Fibroblast of villous mesenchyme (primary cell): Measurements from ENCODE around the gene NANOS2. TPM values are rescaled to one million over a fixed set of nuclear protein-coding genes. Genes with fewer than 3 reads are reported as not detected.
"Not testable (repeated sequence)": the region's sequence is repeated elsewhere in the genome, so short reads cannot be mapped to it uniquely, and the experiment has no call there.

Source experiments
- DNase-seq: peaks from one replicate; pipeline ENCODE4 v3.0.0-alpha.2; 2010; ENCODE audit warnings: low read depth
- H3K4me3 ChIP-seq: 2 replicates; pipeline ENCODE4 v1.5.1; 2011; ENCODE audit warnings: low read depth, mild to moderate bottlenecking, low read length
- total RNA-seq: library from RNA; depleted of rRNA; stranded (reverse); fragments of >200 nt; gene quantifications from 2 replicates; pipeline ENCODE4 v1.2.3, GENCODE V29; 2012
- TF ChIP-seq, protein P1 (sequence below): IDR thresholded peaks from 2 replicates; pipeline ENCODE4 v1.5.1; 2012; ENCODE audit warnings: low read depth, mild to moderate bottlenecking, low read length; ENCODE audit not compliant: insufficient read depth

The NANOS2 gene
- total RNA-seq, 1 donor, result not detected

- DNase-seq, result no peak
- TF ChIP-seq, protein P1, sequence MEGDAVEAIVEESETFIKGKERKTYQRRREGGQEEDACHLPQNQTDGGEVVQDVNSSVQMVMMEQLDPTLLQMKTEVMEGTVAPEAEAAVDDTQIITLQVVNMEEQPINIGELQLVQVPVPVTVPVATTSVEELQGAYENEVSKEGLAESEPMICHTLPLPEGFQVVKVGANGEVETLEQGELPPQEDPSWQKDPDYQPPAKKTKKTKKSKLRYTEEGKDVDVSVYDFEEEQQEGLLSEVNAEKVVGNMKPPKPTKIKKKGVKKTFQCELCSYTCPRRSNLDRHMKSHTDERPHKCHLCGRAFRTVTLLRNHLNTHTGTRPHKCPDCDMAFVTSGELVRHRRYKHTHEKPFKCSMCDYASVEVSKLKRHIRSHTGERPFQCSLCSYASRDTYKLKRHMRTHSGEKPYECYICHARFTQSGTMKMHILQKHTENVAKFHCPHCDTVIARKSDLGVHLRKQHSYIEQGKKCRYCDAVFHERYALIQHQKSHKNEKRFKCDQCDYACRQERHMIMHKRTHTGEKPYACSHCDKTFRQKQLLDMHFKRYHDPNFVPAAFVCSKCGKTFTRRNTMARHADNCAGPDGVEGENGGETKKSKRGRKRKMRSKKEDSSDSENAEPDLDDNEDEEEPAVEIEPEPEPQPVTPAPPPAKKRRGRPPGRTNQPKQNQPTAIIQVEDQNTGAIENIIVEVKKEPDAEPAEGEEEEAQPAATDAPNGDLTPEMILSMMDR, result no peak
- H3K4me3 ChIP-seq, result no peak overlapping the region
These were observed 38.5 kb downstream of the NANOS2 start for GRCh38 chr19:45876161-45876410.

DNA sequence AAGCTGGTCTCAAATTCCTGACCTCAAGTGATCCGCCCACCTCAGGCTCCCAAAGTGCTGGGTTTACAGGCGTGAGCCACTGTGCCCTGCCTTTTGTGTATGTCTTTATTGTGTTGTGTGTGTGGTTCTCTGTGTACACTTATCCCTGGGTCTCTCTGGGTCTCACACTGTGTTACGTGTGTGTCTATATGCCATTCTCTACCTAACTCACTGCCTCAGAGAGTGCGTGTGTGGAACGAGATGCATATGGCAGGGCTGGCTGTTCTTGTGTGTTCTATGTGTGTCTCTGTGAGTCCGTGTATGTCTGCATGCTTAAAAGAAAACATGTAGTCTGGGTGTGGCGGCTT, 40.0 kb downstream of the NANOS2 start:
- no peak overlapping the region for H3K4me3 ChIP-seq
- no peak for DNase-seq
- TF ChIP-seq, protein P1, result no peak

DNA sequence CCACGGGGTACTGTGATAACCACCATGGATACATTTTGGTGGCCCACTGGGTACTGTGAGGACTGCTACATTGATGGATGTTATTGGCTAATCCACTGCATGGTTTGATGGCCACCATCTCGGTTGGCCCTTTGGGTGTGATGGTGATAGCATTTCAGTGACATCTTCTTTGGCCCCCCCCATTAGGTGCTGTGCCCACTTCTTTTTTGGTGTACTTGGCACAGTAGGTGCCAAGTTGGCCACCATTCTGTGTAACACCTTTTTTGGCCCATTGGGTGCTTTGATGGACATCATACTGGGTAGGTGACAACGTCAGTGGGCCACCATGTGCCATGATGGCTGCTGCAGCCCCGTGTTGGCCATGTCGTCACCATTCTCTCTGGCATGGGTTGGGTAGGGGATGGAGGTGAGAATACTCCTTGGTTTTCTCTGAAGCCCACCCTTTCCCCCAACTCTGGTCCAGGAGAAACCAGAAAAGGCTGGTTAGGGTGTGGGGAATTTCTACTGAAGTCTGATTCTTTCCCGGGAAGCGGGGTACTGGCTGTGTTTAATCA, 41.3 kb downstream of the NANOS2 start:
- DNase-seq, result no peak
- no peak overlapping the region for H3K4me3 ChIP-seq
- TF ChIP-seq, protein P1, result no peak

GRCh38 chr19:45872095-45872919, 42.3 kb downstream of the NANOS2 start:
- TF ChIP-seq, protein P1, result no peak
- no peak for DNase-seq
- H3K4me3 ChIP-seq, result no peak overlapping the region

DNA sequence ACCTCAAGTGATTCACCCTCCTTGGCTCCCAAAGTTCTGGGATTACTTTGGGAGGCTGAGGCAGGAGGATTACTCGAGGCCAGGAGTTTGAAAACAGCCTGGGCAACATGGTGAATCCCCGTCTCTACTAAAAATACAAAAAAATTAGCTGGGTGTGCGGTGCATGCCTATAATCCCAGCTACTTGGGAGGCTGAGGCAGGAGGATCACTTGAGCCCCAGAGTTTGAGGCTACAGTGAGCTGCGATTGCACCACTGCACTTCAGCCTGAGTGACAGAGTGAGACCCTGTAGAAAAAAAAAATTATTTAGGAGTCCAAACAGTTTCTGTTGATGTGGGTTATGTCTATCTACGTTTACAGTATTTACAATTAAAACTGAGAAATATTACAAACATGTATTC, 43.8 kb downstream of the NANOS2 start:
- no peak for DNase-seq
- no peak overlapping the region for H3K4me3 ChIP-seq
- TF ChIP-seq, protein P1, result no peak

- H3K4me3 ChIP-seq, DNase-seq: not testable (repeated sequence)
These were observed 47.3 kb downstream of the NANOS2 start for GRCh38 chr19:45867241-45867640.

GRCh38 chr19:45866400-45867176, 48.0 kb downstream of the NANOS2 start:
- no peak overlapping the region for H3K4me3 ChIP-seq
- DNase-seq, result no peak
- TF ChIP-seq, protein P1, result no peak
